PC-9 (cell line): ENCODE measurements around the gene LRP8. TPM values are rescaled to one million over a fixed set of nuclear protein-coding genes. Genes with fewer than 3 reads are reported as not detected.

Experiments used
- BruUV-seq: library from RNA; stranded (reverse); fragments of 400-500 nt; replicated peaks from 2 replicates; lab custom pipeline; 2021; lab: Mats Ljungman, UMichigan
- CTCF ChIA-PET: fragments of 300-600 bp; sonication (Branson Sonifier 250); formaldehyde crosslinking; loops from one replicate; lab custom pipeline; 2022; ENCODE audit warnings: antibody characterized with exemption; lab: Charles Lee
- POLR2A ChIA-PET: fragments of 300-600 bp; sonication (Branson Sonifier 250); formaldehyde crosslinking; loops from one replicate; lab custom pipeline; 2022; ENCODE audit warnings: antibody characterized with exemption; ENCODE audit not compliant: unreplicated experiment; lab: Charles Lee
- DNase-seq, 2 experiments: peaks; one replicate each; pipeline versions ENCODE4 v3.0.0 to v3.0.0-alpha.2; 2015 to 2022; ENCODE audit warnings: mixed read lengths in 1 of 2
- H2AFZ ChIP-seq: fragments of 200-600 bp; sonication (generic); 2 replicates; pipeline ENCODE4 v1.8.1; 2017; ENCODE audit warnings: antibody characterized with exemption
- H3F3A ChIP-seq: fragments of 200-600 bp; sonication (generic); 2 replicates; pipeline ENCODE4 v1.8.1; 2017; ENCODE audit warnings: antibody characterized with exemption, mild to moderate bottlenecking, low read depth; ENCODE audit not compliant: insufficient read depth
- H3K27ac ChIP-seq: fragments of 200-600 bp; sonication (generic); 2 replicates; pipeline ENCODE4 v1.6.1; 2016; ENCODE audit warnings: mixed run types
- H3K27me3 ChIP-seq: fragments of 200-600 bp; sonication (generic); 2 replicates; pipeline ENCODE4 v1.6.1; 2016; ENCODE audit warnings: low read depth, mixed run types; ENCODE audit not compliant: insufficient read depth
- H3K36me3 ChIP-seq: fragments of 200-600 bp; sonication (generic); 2 replicates; pipeline ENCODE4 v1.6.1; 2016; ENCODE audit warnings: low read depth, mixed run types
- H3K4me1 ChIP-seq: fragments of 200-600 bp; sonication (generic); replicated peaks from 2 replicates; pipeline ENCODE4 v1.6.1; 2016; ENCODE audit warnings: mixed run types; ENCODE audit not compliant: insufficient read depth
- H3K4me2 ChIP-seq: fragments of 200-600 bp; sonication (generic); 2 replicates; pipeline ENCODE4 v1.6.1; 2017; ENCODE audit warnings: mixed run types
- H3K4me3 ChIP-seq: fragments of 200-600 bp; sonication (generic); 2 replicates; pipeline ENCODE4 v1.6.1; 2016; ENCODE audit warnings: mixed run types
- H3K79me2 ChIP-seq: fragments of 200-600 bp; sonication (generic); 2 replicates; pipeline ENCODE4 v1.6.1; 2017; ENCODE audit warnings: low read depth, mixed run types
- H3K9me2 ChIP-seq: fragments of 200-600 bp; sonication (generic); 2 replicates; pipeline ENCODE4 v1.8.1; 2017; ENCODE audit warnings: mild to moderate bottlenecking; ENCODE audit not compliant: insufficient read depth
- H3K9me3 ChIP-seq: fragments of 200-600 bp; sonication (generic); 2 replicates; pipeline ENCODE4 v1.8.1; 2016; ENCODE audit warnings: low read depth; ENCODE audit not compliant: insufficient read depth
- H4K20me1 ChIP-seq: fragments of 200-600 bp; sonication (generic); 2 replicates; pipeline ENCODE4 v1.8.1; 2017; ENCODE audit not compliant: insufficient read depth
- CTCF ChIP-seq: fragments of 200-600 bp; sonication (generic); conservative IDR thresholded peaks from 2 replicates; pipeline ENCODE4 v1.6.1; 2017; ENCODE audit warnings: mixed run types, antibody characterized with exemption, mild to moderate bottlenecking, moderate library complexity
- EZH2 ChIP-seq: fragments of 200-600 bp; sonication (generic); IDR thresholded peaks from 2 replicates; pipeline ENCODE4 v1.8.0; 2017; ENCODE audit warnings: antibody characterized with exemption, low read depth
- intact Hi-C: fragments of 100-400 bp; cut with micrococcal nuclease; formaldehyde crosslinking; loops from one replicate; pipeline ENCODE4 v1.10.0; 2022; ENCODE audit not compliant: unreplicated experiment
- total RNA-seq: library from RNA; stranded (reverse); gene quantifications from 2 replicates; pipeline ENCODE4 v1.2.3, GENCODE V29; 2021

The LRP8 gene
- total RNA-seq, 1 experiment from 2014 or later: 85.3 TPM

DNA sequence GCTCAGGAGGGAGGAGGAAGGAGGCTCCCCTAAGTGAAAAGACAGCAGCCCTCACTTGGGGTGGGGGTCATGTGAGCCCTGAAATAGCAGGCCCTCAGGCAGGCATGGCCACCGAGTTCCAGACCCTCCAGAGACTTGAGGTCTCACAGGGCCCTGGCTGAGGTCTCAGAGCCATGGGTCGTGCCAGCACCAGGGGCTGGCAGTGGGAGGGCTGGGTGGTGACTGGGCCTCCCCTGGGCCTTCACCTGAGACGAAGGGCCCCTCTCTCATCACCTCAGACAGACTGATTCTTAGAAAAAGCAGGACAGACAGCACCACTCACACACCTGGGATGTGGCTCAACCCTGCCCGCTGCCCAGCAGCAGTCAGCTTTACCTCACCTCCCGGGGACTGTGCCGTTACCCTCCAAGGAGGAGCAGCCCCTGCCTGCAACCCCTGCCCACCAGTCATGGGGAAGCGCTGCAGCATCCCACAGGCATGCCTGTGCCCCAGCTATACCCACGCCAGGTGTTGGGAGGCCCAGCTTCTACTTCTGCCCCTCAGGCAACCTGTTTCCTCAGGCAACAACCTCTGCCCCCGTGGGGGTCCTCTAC lies 42.6 kb upstream of the LRP8 start:
- no peaks in the 10 kb centered on the region for H3F3A ChIP-seq
- no TSS peak for BruUV-seq
- H2AFZ ChIP-seq: no peak overlapping the region
- no peak overlapping the region for H3K4me2 ChIP-seq
- no peak overlapping the region for H3K4me3 ChIP-seq
- POLR2A ChIA-PET: no interaction called here
- DNase-seq: no peak
- H3K79me2 ChIP-seq: no peaks in the 10 kb centered on the region
- CTCF ChIA-PET: interaction anchor here (0.6 kb wide), 1 partner anchor 302 kb away, joined by 3 read pairs; no protein-coding TSS in a partner anchor
- TF ChIP-seq CTCF (no peak), EZH2 (no peak)
- H3K36me3 ChIP-seq: no peaks in the 10 kb centered on the region
- H3K9me2 ChIP-seq: no peaks in the 10 kb centered on the region
- intact Hi-C loops: no loop called here
- no peaks in the 10 kb centered on the region for H3K27me3 ChIP-seq
- no peaks in the 10 kb centered on the region for H3K9me3 ChIP-seq
- H3K27ac ChIP-seq: no peak overlapping the region
- no peaks in the 10 kb centered on the region for H4K20me1 ChIP-seq
- no peaks in the 10 kb centered on the region for H3K4me1 ChIP-seq

DNA sequence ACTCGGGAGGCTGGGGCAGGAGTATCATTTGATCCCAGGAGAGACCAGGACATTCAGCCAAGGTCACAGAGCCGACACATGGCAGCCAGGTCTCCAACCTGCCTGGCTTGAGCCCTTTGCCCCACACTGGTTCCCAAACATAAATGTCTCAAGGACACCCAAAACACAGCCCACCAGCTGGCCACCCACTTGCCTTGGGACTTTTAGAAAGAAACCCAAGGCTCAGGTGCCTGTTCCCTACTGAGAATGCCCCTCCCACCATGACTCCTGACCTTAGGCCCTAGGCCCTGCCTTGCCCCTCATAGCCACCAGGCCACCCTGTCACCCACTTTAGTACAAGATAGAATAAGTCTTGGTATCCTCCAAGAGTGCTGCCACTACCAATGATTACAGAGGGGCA lies 41.9 kb upstream of the LRP8 start:
- H2AFZ ChIP-seq: no peak overlapping the region

DNA sequence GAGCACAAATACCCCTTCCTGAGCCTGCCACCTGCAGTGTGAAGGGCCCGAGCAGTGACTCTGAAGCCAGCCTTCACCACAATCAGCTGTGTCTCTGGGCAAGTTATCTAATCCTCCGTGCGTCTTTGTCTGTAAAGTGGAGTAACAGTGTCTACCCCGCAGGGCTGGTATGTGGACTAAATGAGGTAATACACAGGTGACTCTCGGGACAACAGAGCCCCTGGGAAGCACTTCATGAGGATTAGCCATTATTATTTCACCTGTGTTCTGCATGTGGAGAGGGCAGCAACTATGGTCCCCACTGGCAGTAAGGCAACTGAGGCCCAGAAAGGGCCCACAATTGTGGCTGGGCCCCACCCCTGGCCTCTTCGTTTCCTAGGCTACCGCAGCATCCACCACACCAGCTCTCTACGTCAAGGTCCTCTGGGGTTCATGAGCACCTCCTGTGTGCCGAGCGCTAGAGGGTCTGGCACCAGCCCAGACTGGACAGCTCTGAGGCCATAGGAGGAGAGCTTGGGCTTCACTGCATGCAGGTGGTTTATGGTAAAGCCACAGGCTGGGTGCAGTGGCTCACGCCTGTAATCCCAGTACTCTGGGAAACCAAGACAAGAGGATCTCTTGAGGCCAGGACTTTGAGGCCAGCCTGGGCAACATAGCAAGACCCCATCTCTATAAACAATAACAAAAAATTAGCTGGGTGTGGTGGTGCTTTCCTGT lies 41.3 kb upstream of the LRP8 start:
- Histone ChIP-seq H3F3A (no peaks in the 10 kb centered on the region), H3K27ac (no peak overlapping the region), H3K4me1 (no peaks in the 10 kb centered on the region), H4K20me1 (no peaks in the 10 kb centered on the region), H3K9me3 (no peaks in the 10 kb centered on the region), H3K79me2 (no peaks in the 10 kb centered on the region), H3K9me2 (no peaks in the 10 kb centered on the region), H3K27me3 (no peaks in the 10 kb centered on the region), H3K4me3 (no peak overlapping the region), H3K4me2 (no peak overlapping the region), H2AFZ (no peak overlapping the region), H3K36me3 (no peaks in the 10 kb centered on the region)
- POLR2A ChIA-PET: no interaction called here
- no TSS peak for BruUV-seq
- no peak for TF ChIP-seq EZH2
- no peak for TF ChIP-seq CTCF
- DNase-seq: no peak
- CTCF ChIA-PET: no interaction called here
- intact Hi-C loops: no loop called here

More for the DNA sequence above, 41.9 kb upstream of the LRP8 start:
- Histone ChIP-seq H3F3A (no peaks in the 10 kb centered on the region), H3K36me3 (no peaks in the 10 kb centered on the region), H3K9me2 (no peaks in the 10 kb centered on the region), H3K4me3 (no peak overlapping the region), H3K9me3 (no peaks in the 10 kb centered on the region), H4K20me1 (no peaks in the 10 kb centered on the region), H3K79me2 (no peaks in the 10 kb centered on the region), H3K27ac (no peak overlapping the region), H3K4me2 (no peak overlapping the region), H3K4me1 (no peaks in the 10 kb centered on the region), H3K27me3 (no peaks in the 10 kb centered on the region)
- BruUV-seq: no TSS peak
- intact Hi-C loops: no loop called here
- ChIA-PET CTCF (no interaction called here), POLR2A (no interaction called here)
- no peak for DNase-seq
- TF ChIP-seq EZH2: no peak
- no peak for TF ChIP-seq CTCF
